IPS DF 4.7 (cell line): ENCODE data around the gene HSPB7.
"Not testable (repeated sequence)": the region's sequence is repeated elsewhere in the genome, so short reads cannot be mapped to it uniquely, and the experiment has no call there.

Source experiments
- DNase-seq: peaks from one replicate; pipeline ENCODE4 v3.0.0-alpha.2; 2013; ENCODE audit warnings: low spot score; ENCODE audit errors: extremely low read depth

Gene HSPB7

GRCh38 chr1:15981679-15982078 lies 36.2 kb downstream of the HSPB7 start:
- no peak for DNase-seq

- DNase-seq: not testable (repeated sequence)
Observed at GRCh38 chr1:15977947-15978346, 39.9 kb downstream of the HSPB7 start.

GRCh38 chr1:15975805-15976680 lies 41.8 kb downstream of the HSPB7 start, which contains the start of gene ZBTB17:
Gene ZBTB17 (minus strand): TSS chr1:15976101. CDS start chr1:15948495, 27,606 bp downstream.
- peak; percentile 83 for DNase-seq

- no peak for DNase-seq
Observed at GRCh38 chr1:15975358-15975804, 42.5 kb downstream of the HSPB7 start.

GRCh38 chr1:15974855-15975254 lies 43.0 kb downstream of the HSPB7 start:
- no peak for DNase-seq

GRCh38 chr1:15973772-15974171 lies 44.1 kb downstream of the HSPB7 start:
- no peak for DNase-seq

GRCh38 chr1:15972409-15972808 lies 45.4 kb downstream of the HSPB7 start:
- DNase-seq: no peak

- no peak for DNase-seq
Observed at GRCh38 chr1:15970911-15971310, 46.9 kb downstream of the HSPB7 start.

GRCh38 chr1:15969321-15969880 lies 48.4 kb downstream of the HSPB7 start:
- no peak for DNase-seq

GRCh38 chr1:15968172-15968571 lies 49.7 kb downstream of the HSPB7 start:
- DNase-seq: no peak

- no peak for DNase-seq
Observed at GRCh38 chr1:15966956-15967344, 50.9 kb downstream of the HSPB7 start.

GRCh38 chr1:15966081-15966955 lies 51.5 kb downstream of the HSPB7 start:
- no peak for DNase-seq

- DNase-seq: no peak
Observed at GRCh38 chr1:15965228-15965767, 52.5 kb downstream of the HSPB7 start.
